Uterus (tissue), 2 donors: ENCODE results near the gene CTDSP2.

Experiments used
- POLR2A ChIP-seq, 2 donors: fragments of 450-650 bp; IDR thresholded peaks; one replicate each; pipeline ENCODE4 v1.6.1; 2016; ENCODE audit warnings: antibody characterized with exemption in 2 of 2, mild to moderate bottlenecking in 1 of 2, moderate library complexity in 1 of 2
- TF ChIP-seq, protein P1 (sequence below), 4 experiments: fragments of 200-600 bp in 2 of 4; fragments of 450-650 bp in 2 of 4; sonication (generic) in 2 of 4; IDR thresholded peaks; one replicate each; pipeline ENCODE4 v1.5.1; 2016 to 2019; ENCODE audit warnings: antibody characterized with exemption in 4 of 4, mild to moderate bottlenecking in 2 of 4, moderate library complexity in 1 of 4

DNA sequence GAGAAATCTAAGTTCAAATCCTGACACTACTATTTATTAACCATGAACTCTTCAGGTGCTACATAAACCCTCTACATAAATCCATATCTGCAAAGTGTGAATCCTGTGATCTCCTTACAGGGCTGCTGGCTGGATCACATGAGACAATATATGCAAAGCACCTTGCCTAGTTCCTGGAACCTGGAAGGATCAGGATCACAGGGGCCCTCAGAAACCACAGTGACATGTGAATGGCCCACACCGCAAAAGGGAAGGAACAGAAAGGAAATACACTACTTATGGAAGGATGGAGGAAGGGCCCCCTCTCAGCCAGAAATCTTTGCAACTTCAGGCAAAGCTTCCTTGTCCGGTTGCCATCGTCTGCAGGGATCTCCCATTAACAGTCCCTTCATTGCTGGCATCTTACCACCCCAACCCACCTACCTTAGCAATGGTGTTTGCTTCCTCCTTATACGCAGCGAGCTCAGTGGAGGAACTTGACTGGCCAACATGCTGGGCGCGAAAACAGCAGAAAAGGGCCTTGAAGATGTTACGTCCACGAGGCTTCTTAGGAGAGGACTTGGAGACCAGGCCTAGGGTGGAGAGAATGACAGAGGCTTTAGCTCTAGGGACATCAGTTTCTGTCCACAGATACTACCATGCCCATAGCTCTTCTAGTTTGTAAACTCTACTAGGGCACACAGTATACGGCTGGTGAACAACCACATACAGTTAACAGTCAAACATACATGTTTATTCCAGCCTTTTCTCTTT is 17.3 kb downstream of the CTDSP2 start:
- TF ChIP-seq, protein P1, sequence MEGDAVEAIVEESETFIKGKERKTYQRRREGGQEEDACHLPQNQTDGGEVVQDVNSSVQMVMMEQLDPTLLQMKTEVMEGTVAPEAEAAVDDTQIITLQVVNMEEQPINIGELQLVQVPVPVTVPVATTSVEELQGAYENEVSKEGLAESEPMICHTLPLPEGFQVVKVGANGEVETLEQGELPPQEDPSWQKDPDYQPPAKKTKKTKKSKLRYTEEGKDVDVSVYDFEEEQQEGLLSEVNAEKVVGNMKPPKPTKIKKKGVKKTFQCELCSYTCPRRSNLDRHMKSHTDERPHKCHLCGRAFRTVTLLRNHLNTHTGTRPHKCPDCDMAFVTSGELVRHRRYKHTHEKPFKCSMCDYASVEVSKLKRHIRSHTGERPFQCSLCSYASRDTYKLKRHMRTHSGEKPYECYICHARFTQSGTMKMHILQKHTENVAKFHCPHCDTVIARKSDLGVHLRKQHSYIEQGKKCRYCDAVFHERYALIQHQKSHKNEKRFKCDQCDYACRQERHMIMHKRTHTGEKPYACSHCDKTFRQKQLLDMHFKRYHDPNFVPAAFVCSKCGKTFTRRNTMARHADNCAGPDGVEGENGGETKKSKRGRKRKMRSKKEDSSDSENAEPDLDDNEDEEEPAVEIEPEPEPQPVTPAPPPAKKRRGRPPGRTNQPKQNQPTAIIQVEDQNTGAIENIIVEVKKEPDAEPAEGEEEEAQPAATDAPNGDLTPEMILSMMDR (IDR thresholded peaks at IDR 0.05): no peak
- TF ChIP-seq POLR2A (IDR thresholded peaks at IDR 0.05): no peak
